Tibial nerve (tissue), 4 donors: ENCODE measurements around the gene GKN1.

Experiments used
- CTCF ChIP-seq, 5 experiments: fragments of 200-600 bp in 3 of 5; fragments of 450-650 bp in 2 of 5; sonication (generic) in 3 of 5; IDR thresholded peaks; one replicate each; pipeline ENCODE4 v1.5.1; 2016 to 2019; ENCODE audit warnings: antibody characterized with exemption in 5 of 5, mild to moderate bottlenecking in 3 of 5, moderate library complexity in 2 of 5
- EP300 ChIP-seq, 2 donors: sonication (generic); formaldehyde crosslinking; IDR thresholded peaks; one replicate each; pipeline ENCODE4 v1.6.1; 2017; ENCODE audit warnings: antibody characterized with exemption in 2 of 2, mild to moderate bottlenecking in 1 of 2

GRCh38 chr2:69023236-69023635, 48.8 kb downstream of the GKN1 start:
- TF ChIP-seq EP300 (IDR thresholded peaks at IDR 0.05): no peak
- TF ChIP-seq CTCF (IDR thresholded peaks at IDR 0.05): no peak
